HG03457 (cell line): ENCODE measurements around the gene IL3RA.

Experiments used
- ATAC-seq: cut with Tn5 transposase; IDR thresholded peaks from one replicate; pipeline ENCODE4 v1.9.1; 2021; ENCODE audit warnings: moderate number of reproducible peaks; ENCODE audit not compliant: unreplicated experiment

IL3RA gene

DNA sequence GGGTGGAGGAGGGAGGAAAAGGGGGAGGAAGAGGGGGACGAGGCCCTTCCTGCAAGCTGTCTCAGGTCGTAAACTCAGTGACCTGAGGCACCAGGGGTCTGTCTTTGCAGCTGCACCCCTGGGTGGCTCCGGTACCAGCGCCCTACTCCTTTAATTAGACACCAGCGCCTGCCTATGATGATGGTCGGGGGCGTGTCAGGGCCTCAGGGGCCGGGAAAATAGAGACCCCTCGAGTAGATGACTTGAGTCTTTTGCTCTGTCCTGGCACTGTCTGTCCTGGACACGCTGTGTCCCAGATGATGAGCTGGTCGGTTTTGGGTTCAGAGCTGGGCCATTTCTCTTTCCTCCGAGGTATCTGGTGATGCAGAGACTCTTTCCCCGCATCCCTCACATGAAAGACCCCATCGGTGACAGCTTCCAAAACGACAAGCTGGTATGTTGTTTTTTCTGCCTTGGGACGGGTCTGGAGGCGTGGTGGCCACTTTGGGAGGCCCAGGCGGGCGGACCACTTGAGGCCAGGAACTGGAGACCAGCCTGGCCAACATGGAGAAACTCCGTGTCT lies 44.2 kb downstream of the IL3RA start:
- no peak for ATAC-seq

DNA sequence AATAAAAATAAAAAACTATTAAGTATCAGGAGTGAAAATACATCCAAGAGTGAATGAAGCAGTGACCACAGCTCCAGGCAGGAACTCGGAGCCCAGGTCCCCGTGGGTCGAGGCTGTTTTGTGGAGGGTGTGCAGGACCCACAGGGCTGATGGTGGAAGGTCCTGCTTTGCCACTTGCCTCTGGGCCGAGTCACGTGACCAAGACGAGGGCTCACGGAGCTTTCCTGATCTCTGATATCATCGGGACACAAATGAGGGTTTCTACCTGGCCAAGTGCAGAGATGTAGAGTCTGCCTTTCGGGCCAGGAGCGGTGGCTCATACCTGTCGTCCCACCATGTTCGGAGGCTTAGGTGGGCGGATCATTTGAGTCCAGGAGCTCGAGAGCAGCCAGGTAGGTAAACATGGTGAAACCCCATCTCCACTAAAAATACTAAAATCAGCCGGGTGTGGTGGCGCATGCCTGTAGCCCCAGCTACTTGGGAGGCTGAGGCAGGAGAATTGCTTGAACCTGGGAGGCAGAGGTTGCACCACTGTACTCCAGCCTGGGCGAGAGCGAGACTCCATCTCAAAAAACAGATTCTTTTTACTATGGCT lies 48.2 kb downstream of the IL3RA start:
- ATAC-seq, result no peak

DNA sequence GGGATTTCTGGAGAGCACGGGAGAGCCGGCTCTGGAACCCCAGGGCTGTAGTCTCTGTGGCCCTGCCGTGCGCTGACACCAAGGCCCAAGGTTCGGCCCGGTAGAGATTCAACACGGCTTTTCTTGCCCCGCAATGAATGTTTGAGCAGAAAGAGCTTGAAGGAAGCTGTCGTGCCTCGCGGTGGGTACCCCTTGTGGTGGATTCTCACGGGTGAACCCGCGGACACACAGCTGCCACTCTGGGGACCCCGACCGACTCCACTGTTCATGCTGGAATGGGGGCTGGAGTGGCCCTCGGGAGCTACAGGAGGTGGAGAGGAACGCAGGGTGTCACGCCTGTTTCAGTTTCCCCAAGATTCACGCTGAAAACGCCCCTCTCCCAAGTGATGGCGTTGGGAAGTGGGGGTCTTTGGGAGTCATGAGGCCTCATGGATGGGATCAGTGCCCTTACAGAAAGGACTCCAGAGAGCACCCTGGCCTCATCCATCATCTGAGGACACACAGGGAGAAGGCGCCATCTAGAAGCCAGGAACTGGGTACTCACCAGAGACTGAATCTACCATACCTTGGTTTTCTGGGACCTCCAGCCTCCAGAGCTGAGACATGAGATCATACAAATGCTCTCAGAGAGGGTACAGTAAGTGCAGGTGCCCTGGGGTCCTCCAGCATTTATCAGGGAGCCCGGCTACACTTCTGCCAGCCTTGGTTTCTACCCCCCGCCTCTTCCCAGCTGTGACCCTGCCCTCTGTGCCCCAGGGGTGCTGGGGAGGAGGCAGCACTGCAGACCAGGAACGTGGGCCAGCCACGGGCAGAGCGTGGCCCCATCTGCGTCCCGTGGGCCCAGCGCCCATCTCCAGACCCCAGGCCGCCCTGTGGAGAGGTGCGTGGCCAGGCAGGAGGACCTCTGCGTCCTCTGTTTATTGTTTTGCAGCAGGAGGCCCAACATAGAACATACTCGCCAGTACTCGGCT lies 49.0 kb downstream of the IL3RA start:
- ATAC-seq, result no peak

DNA sequence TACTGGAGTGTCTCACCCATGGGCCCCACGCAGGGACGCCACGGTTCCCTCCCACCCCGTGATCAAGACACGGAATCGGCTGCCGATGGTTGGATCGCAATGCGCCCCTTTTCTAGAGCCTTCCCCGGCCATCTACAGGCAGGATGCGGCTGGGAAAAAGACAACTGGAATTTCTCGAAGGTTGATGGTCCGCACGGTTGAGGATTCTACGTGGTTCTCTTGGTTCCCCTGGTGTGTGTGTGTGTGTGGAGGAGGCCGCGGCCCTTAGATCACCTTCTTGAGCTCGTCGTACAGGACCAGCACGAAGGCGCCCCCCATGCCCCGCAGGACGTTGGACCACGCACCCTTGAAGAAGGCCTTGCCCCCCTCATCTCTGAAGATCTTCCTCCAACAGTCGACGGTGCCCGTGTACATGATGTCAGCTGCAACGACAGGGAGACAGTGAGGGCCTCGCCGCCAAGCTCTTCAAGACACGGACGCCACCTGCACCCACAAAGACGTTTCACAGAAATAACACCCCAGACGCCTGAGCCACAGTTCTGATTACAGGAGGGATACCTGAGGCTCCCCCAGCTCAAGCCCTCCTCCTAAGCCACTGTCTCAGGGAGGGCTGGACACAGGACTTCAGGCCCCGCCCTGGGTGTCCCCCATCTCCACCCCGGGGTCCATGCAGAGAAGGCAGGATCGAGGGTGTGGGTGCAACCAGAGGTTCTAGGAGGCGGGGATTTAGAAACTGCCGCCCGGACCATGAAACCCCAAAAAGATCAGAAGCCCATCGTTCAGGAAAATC lies 49.9 kb downstream of the IL3RA start:
- ATAC-seq, result no peak

DNA sequence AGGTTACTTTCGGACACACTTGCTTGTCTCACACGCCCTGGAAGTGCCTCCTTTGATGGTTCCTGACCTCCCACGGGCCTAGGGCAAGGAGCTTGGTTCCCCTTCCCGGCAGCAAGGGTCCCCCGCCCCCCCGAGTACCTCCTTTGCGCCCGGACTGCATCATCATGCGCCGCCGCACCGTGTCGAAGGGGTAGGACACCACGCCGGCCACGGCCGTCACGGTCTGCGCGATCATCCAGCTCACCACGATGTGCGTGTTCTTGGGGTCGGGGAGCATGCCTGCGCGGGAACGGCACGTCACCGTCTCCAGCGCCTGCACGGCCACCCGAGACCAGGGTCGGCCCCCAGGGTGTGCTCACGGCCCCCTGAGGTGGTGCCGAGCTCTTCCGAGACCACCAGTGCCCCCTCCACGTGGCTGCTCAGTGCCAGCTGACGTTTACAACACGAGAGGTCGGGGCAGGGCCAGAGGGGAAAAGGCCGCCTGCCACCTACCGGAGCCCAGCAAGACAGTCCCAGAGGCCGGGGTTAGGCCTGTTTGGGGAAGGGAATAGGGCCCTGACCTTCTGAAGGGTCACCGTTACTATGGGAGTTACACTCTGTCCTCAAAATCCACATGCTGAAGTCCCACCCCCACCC lies 50.7 kb downstream of the IL3RA start:
- ATAC-seq, result no peak

DNA sequence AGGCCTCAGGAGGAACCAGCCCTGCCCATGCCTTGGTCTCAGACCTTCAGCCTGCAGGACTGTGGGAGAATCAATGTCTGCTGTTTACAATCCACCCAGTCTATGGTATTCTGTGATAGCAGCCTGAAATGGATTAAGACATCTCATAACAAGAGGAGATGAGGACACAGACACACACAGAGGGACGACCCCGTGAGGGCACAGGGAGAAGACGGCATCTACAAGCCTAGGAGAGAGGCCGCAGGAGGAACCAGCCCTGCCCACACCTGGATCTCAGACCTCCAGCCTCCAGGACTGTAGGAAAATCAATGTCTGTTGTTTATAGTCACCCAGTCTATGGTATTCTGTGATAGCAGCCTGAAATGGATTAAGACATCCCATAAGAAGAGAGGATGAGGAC lies 52.1 kb downstream of the IL3RA start:
- no peak for ATAC-seq

DNA sequence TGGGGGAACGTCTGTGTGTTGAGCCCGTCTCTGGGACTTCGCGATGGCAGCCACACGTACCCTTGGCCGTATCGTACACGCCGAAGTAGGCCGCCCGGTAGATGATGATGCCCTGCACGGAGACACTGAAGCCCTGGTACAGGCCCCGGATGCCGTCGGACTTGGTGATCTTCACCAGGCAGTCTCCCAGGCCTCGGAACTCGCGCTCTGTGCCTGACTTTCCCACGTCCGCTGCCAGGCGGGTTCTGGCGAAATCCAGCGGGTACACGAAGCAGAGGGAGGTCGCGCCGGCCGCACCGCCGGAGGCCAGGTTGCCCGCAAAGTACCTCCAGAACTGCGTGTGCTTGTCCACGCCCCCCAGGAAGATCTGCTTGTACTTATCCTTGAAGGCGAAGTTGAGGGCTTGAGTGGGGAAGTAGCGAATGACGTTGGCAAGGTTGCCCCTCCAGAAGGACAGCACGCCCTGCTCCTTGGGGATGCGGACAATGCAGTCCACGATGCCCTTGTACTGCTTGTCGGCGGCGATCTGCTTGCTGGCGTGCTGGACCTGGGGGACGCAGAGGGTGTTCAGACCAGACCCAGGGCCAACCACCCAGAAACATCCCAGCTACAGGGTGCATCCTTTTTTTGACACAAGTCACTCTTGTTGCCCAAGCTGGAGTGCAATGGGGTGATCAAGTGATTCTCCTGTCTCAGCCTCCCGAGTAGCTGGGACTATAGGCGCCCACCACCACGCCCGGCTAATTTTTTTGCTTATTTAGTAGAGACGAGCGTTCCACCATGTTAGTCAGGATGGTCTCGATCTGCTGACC lies 52.8 kb downstream of the IL3RA start:
- no peak for ATAC-seq

DNA sequence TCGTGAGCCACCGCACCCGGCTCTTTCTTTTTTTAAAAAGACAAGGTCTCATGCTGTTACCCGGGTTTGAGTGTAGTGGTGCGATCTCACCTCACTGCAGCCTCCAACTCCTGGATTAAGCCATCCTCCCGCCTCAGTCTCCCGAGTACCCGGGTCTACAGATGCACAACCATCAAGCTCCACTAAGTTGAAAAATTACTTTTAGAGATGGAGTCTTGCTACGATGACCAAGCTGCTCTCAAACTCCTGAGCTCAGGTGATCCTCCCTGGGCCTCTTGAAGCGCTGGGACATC lies 53.4 kb downstream of the IL3RA start:
- ATAC-seq, result no peak

DNA sequence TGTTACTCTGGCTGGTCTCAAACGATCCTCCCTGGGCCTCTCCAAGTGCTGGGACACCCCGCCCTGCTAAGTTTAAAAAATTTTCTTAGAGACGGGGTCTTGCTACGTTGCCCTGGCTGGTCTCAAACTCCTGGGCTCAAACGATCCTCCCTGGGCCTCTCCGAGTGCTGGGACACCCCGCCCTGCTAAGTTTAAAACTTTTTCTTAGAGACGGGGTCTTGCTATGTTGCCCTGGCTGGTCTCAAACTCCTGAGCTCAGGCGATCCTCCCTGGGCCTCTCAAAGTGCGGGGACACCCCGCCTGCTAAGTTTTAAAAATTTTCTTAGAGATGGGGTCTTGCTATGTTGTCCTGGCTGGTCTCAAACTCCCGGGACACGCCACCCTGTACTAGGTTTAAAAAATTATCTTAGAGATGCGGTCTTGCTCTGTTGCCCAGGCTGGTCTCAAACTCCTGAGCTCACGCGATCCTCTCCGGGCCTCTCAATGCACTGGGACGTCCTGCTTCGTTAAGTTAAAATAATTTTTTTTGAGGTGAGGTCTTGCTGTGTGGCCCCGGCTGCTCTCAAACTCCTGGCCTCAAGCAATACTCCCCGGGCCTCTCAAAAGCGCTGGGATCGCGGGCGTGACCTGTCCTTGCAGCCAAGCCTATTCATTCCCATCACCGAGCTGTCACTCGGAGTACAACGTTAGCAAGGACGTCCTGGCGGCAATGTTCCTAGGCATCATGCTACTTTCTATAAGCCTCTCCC lies 54.2 kb downstream of the IL3RA start:
- ATAC-seq, result no peak

DNA sequence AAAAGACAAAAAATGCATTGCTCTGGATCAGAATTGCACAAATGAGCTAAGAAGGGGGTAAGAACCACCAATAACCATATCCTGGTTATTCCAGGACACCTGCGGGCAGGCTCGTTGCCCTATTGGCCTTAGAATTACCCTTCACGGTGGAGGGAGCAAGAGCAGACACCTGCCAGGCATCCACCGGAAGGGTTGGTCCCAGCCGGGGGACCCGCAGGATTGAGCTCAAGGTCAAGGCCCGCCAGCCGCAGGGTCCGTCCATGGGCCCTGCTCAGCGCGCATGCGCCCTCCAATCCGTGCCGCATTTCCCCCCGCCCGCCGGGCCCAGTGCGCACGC lies 54.8 kb downstream of the IL3RA start:
- no peak for ATAC-seq

DNA sequence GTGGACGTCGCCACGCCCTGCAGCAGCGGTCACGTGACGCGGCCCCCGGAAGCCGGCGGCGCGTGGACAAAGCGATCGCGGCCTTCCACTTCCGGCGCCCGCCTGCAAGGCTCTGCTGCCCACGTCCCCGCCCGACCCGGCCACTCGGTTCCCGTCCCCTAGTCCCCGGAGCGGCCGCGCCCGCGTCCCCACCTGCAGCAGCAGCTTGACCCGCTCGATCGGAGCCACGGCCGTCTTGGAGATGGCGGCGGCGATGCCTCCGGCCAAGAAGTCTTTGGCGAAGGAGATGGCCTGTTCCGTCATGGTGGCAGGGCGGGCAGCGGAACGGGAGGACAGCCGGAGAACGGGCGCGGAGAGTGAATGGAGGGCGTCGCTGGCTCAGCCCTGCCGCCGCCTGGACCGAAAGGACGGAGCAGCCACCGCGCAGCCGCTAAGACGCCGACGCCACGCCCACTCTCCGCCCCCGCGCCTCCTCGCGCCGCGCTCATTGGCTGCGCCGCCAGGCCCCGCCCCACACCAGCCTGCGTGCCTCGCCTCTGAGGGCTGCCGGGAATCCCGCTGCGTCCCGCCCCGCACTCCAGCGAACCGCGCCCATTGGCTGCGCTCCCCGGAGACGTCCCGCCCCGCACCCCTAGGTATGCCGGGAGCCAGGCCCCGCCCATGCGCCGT lies 55.3 kb downstream of the IL3RA start, which contains the start of gene SLC25A6:
SLC25A6 (minus strand) TSS at position 407 of the 669 bp plus-strand sequence; CDS start at position 303, 104 bp downstream.
- peak; percentile 93 for ATAC-seq

DNA sequence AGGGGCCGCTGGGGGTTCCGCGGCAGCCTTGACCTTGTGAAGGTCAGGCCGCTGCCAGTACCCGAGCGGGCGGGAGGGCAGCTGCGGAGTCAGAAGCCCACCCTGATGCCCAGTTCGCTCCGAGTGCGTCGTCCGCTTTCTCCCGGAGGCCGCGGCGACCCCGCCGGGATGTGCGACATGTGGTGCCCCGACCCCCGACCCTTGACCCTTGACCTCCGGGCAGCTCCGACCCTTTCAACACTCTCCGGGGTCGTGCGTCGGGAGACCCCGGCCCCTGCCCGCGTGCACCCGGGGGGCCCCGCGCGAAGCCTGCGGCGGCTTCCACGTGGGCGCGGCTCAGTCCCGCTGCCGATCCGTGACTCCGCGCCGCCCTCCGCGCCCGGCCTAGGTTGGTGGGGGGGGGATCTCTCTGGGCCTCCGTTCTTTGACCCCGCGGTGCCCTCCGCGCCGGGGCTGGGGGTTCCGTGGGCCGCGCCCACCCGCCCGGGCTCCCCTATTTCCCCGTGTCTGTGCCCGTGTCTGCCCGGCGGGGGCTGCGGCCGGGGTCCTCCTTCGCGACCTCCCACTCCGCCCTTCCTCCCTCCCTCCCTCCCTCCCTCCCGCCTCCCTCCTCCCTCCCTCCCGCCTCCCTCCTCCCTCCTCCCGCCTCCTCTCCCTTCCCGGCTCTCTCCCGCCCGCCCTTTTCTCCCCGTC lies 55.9 kb downstream of the IL3RA start:
- peak; percentile 14 for ATAC-seq

DNA sequence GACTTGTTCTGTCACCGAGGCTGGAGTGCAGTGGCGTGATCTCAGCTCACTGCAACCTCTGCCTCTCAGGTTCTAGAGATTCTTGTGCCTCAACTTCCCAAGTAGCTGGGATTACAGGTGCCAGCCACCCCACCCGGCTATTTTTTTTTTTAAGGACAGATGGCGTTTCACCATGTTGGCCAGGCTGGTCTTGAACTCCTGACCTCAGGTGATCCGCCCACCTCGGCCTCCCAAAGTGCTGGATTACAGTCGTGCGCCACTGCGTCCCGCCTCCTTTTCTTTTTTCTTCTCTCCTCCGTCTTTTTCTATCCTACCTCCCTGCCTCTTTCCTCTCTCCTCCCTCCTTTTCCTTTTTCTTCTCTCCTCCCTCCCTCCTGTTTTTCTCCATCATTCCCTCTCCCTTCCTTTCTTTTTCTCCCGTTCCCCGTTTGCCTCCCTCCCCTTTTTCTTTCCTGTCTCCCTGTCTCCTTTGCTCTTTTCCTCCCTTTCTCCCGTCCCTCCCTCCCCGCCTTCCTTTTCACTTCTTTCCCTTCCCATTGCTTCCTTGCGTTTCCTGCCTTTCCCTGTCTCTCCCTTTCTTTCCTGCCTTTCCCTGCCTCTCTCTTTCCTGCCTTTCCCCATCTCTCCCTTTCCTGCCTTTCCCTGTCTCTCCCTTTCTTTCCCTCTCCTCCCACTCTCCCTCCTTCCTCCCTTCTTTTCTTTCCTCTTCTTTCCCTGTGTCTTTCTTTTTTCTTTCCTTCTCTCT lies 57.5 kb downstream of the IL3RA start:
- no peak for ATAC-seq

DNA sequence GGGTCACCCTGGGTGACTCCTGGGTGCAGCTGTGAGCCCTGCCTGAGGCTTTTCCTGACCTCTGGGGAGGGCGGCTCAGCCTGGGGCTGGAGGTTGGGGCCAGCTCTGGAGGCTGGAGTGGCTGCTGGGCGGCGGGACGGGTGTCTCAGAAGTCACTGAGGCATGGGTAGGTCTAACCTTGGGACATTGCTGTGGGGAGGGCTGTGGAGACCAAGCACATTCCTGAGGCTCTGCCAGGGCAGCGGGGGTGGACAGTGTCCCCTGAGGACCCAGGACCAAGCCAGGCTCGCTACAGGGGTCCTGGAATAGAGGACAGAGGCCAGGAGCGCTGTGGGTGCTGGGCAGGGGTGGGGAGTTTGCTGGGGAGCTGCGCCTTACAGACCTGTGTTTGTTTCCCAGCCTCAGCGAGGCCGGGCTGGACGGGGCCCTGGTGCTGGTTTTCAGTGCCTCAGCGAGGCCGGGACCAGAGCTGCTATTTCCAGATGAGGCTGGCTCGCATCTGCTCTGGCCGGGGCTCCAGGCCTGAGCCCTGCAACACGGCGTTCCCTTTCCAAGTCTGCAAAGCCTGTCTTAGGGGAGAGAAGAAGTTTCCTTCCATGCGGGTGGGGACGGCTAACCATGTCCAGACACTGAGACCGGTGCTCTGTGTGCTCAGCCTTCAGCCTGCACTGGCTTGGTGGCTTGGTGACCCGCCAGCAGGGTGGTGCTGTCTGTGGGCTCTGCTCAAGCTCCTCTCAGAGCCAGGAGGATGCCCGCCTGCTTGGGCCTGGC lies 58.3 kb downstream of the IL3RA start:
- no peak for ATAC-seq

DNA sequence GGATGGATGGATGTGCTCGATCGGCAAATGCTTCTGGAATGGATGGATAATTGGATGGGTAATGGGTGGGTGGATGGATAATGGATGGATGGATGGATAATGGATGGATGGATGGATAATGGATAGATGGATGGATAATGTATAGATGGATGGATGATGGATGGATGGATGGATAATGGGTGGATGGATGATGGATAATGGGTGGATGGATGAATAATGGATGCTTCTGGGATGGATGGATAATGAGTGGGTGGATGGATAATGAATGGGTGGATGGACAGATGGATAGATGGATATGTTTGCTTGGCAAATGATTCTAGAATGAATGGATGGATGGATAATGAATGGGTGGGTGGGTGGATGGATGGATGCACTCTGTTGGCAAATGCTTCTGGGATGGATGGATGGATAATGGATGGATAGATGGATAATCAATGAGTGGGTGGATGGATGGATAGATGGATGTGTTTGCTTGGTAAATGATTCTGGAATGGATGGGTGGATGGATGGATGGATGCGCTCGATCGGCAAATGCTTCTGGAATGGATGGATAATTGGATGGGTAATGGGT lies 59.1 kb downstream of the IL3RA start:
- no peak for ATAC-seq

DNA sequence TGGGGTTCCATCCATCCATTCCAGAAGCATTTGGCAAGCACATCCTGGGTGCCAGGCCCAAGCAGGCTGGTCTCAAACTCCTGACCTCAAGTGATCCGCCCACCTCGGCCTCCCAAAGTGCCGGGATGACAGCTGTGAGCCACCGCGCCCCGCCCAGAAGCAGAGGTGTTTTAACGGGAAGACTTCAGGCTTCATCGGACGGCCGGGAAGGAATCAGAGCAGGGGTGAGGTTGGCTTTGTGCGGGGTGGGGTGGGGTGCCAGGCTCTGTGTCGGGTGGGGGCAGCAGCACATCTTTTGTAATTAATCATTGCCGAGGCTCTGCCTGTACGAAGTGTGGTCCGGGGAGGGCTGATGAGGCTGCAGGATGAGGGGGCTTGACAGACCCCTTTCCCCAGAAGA lies 60.4 kb downstream of the IL3RA start:
- no peak for ATAC-seq
